Right atrium auricular region (tissue), 2 donors: ENCODE data around the gene SNX32. TPM values are rescaled to one million over a fixed set of nuclear protein-coding genes. Genes with fewer than 3 reads are reported as not detected.

Source experiments
- DNase-seq: peaks from one replicate; pipeline ENCODE4 v3.0.0-alpha.2; 2019; ENCODE audit warnings: low spot score
- H3K27ac ChIP-seq, 2 donors: fragments of 200-600 bp; sonication (generic); 1 replicate in 1 of 2; 2 replicates in 1 of 2; pipeline ENCODE4 v1.5.1; 2016 to 2019
- H3K27me3 ChIP-seq, 2 donors: fragments of 200-600 bp; sonication (generic); one replicate each; pipeline versions ENCODE4 v1.5.1 to v1.6.0; 2017 to 2019
- H3K36me3 ChIP-seq: fragments of 200-600 bp; sonication (generic); one replicate; pipeline ENCODE4 v1.5.1; 2016
- H3K4me1 ChIP-seq, 2 donors: fragments of 200-600 bp; sonication (generic); one replicate each; pipeline versions ENCODE4 v1.5.1 to v1.6.0; 2017 to 2019
- H3K4me3 ChIP-seq, 2 donors: fragments of 200-600 bp; sonication (generic); 1 replicate in 1 of 2; 2 replicates in 1 of 2; pipeline ENCODE4 v1.5.1; 2017 to 2019; ENCODE audit warnings: mild to moderate bottlenecking in 1 of 2, moderate library complexity in 1 of 2
- H3K9me3 ChIP-seq, 2 donors: fragments of 200-600 bp; sonication (generic); one replicate each; pipeline ENCODE4 v1.5.1; 2019
- CTCF ChIP-seq, 2 donors: fragments of 200-600 bp; sonication (generic); IDR thresholded peaks; one replicate each; pipeline ENCODE4 v1.5.1; 2019; ENCODE audit warnings: antibody characterized with exemption in 2 of 2
- total RNA-seq, 2 donors: library from RNA; depleted of rRNA; stranded (reverse); fragments of >200 nt; gene quantifications; one replicate each; pipeline ENCODE4 v1.1.0, GENCODE V29; 2016

SNX32 gene
- total RNA-seq, 2 donors from 2014 or later = 0.20 to 0.37 TPM

GRCh38 chr11:65896034-65896999, 62.6 kb downstream of the SNX32 start:
- no peak for TF ChIP-seq CTCF (IDR thresholded peaks at IDR 0.05)
- Histone ChIP-seq H3K27ac (no peak overlapping the region), H3K27me3 (no peaks in the 10 kb centered on the region), H3K4me3 (no peak overlapping the region), H3K36me3 (no peaks in the 10 kb centered on the region), H3K4me1 (peaks cover 0 to 48% of the 10 kb centered on the region in 2 donors), H3K9me3 (no peaks in the 10 kb centered on the region)
- DNase-seq = no peak

- Histone ChIP-seq H3K9me3 (no peaks in the 10 kb centered on the region), H3K27me3 (no peaks in the 10 kb centered on the region), H3K27ac (no peak overlapping the region), H3K4me3 (no peak overlapping the region), H3K4me1 (peaks cover 0 to 40% of the 10 kb centered on the region in 2 donors), H3K36me3 (no peaks in the 10 kb centered on the region)
- DNase-seq = no peak
- no peak for TF ChIP-seq CTCF (IDR thresholded peaks at IDR 0.05)
Measured at GRCh38 chr11:65897020-65897471, 63.3 kb downstream of the SNX32 start.

- Histone ChIP-seq H3K4me3 (peak overlapping the region; percentile 53 to 59), H3K27ac (peak overlapping the region in 1 of 2 donors; percentile 62), H3K9me3 (no peaks in the 10 kb centered on the region), H3K4me1 (peaks cover 0 to 23% of the 10 kb centered on the region in 2 donors), H3K27me3 (no peaks in the 10 kb centered on the region), H3K36me3 (no peaks in the 10 kb centered on the region)
- no peak for DNase-seq
- TF ChIP-seq CTCF (IDR thresholded peaks at IDR 0.05) = no peak
Measured at GRCh38 chr11:65898656-65899355, 65.0 kb downstream of the SNX32 start.

- peak overlapping the region; percentile 62 to 72 for H3K27ac ChIP-seq
- peak; percentile 82 for DNase-seq
- H3K27me3 ChIP-seq = no peaks in the 10 kb centered on the region
- H3K4me1 ChIP-seq = peaks cover 0 to 16% of the 10 kb centered on the region in 2 donors
- TF ChIP-seq CTCF (IDR thresholded peaks at IDR 0.05) = no peak
- no peaks in the 10 kb centered on the region for H3K36me3 ChIP-seq
- no peaks in the 10 kb centered on the region for H3K9me3 ChIP-seq
- H3K4me3 ChIP-seq = peak overlapping the region; percentile 53 to 59
Measured at GRCh38 chr11:65899356-65900124, 65.8 kb downstream of the SNX32 start.

- H3K9me3 ChIP-seq = no peaks in the 10 kb centered on the region
- H3K4me3 ChIP-seq = peak within 1 kb of the TSS; percentile 53 to 59
- DNase-seq = peak; percentile 94
- H3K4me1 ChIP-seq = peaks cover 0 to 14% of the 10 kb centered on the region in 2 donors
- H3K27ac ChIP-seq = peak within 1 kb of the TSS; percentile 62 to 72
- no peak for TF ChIP-seq CTCF (IDR thresholded peaks at IDR 0.05)
- no peaks in the 10 kb centered on the region for H3K36me3 ChIP-seq
- H3K27me3 ChIP-seq = no peaks in the 10 kb centered on the region
Measured at GRCh38 chr11:65900125-65900898, 66.5 kb downstream of the SNX32 start, which contains the start of gene FOSL1. FOSL1 (minus strand) TSS chr11:65900388; CDS start chr11:65900339, 49 bp downstream.
